ENCODE results near the gene DDIT3. TPM values are rescaled to one million over a fixed set of nuclear protein-coding genes. Genes with fewer than 3 reads are reported as not detected.

DDIT3 gene
- total RNA-seq, 2 experiments from 2014 or later: 15.3 to 15.9 TPM

- Mint-ChIP-seq H3K4me3 (no peak overlapping the region), H3K9me3 (ENCODE audit: low read depth) (no peaks in the 10 kb centered on the region), H3K27ac (no peak overlapping the region), H3K27me3 (no peaks in the 10 kb centered on the region), H3K4me1 (peaks cover 29% of the 10 kb centered on the region), H3K36me3 (peaks cover 35% of the 10 kb centered on the region)
- DNase-seq: no peak
- no peak for ATAC-seq
- CTCF ChIA-PET: interaction anchor here (0.9 to 1.2 kb wide), 3 partner anchors 11 to 14 kb away, joined by 3 read pairs; partner anchors contain the start of gene ARHGAP9
Measured at GRCh38 chr12:57469296-57470164, 50.8 kb downstream of the DDIT3 start.

GRCh38 chr12:57467915-57468314 lies 52.4 kb downstream of the DDIT3 start:
- Mint-ChIP-seq H3K4me3 (no peak overlapping the region), H3K4me1 (peaks cover 31% of the 10 kb centered on the region), H3K27ac (no peak overlapping the region), H3K9me3 (ENCODE audit: low read depth) (no peaks in the 10 kb centered on the region), H3K27me3 (no peaks in the 10 kb centered on the region), H3K36me3 (peaks cover 24% of the 10 kb centered on the region)
- CTCF ChIA-PET: interaction anchor here (0.6 to 1.1 kb wide), 2 partner anchors 9 to 441 kb away, joined by 3 read pairs; no protein-coding TSS in a partner anchor
- no peak for ATAC-seq
- DNase-seq: no peak

GRCh38 chr12:57467212-57467874 lies 53.0 kb downstream of the DDIT3 start:
- no peak for ATAC-seq
- H3K4me3 Mint-ChIP-seq: no peak overlapping the region
- DNase-seq: no peak
- H3K36me3 Mint-ChIP-seq: peaks cover 19% of the 10 kb centered on the region
- CTCF ChIA-PET: interaction anchor here (9.9 kb wide), 1 partner anchor 10 kb away, joined by 193 read pairs; the partner anchor contains the start of gene ARHGAP9
- H3K9me3 Mint-ChIP-seq (ENCODE audit: low read depth): no peaks in the 10 kb centered on the region
- H3K27me3 Mint-ChIP-seq: peaks cover 2% of the 10 kb centered on the region
- H3K27ac Mint-ChIP-seq: no peak overlapping the region
- H3K4me1 Mint-ChIP-seq: peaks cover 31% of the 10 kb centered on the region

Small RNAs within 50 kb of the gene (microRNA-seq; reads per million reads assigned to microRNA genes)
- not detected for gene MIR616
- gene MIR6758: not detected

Other genes with a start within 250 kb of the DDIT3 start
- 10 to 100 TPM; 53.8 to 82.4 TPM for gene R3HDM2, start 89.5 kb downstream of the DDIT3 start, total RNA-seq
- not detected for gene INHBC, start 85.7 kb downstream of the DDIT3 start, total RNA-seq
- under 1 TPM in 1 of 2 experiments, not detected in 1; 0.35 TPM for gene INHBE, start 65.2 kb downstream of the DDIT3 start, total RNA-seq
- gene GLI1, start 60.7 kb downstream of the DDIT3 start, total RNA-seq: under 1 TPM; 0.52 to 0.53 TPM
- gene ARHGAP9, start 40.6 kb downstream of the DDIT3 start, total RNA-seq: 100 to 1,000 TPM; 234 to 363 TPM
- gene MARS1, start 32.4 kb downstream of the DDIT3 start, total RNA-seq: 100 to 1,000 TPM; 283 to 384 TPM
- gene MBD6, start 2.3 kb upstream of the DDIT3 start, total RNA-seq: 10 to 100 TPM; 80.9 to 85.4 TPM
- gene DCTN2, start 26.7 kb upstream of the DDIT3 start, total RNA-seq: 10 to 100 TPM; 90.8 to 99.0 TPM
- gene KIF5A, start 29.5 kb upstream of the DDIT3 start, total RNA-seq: 1 to 10 TPM; 1.9 to 2.1 TPM
- gene PIP4K2C, start 70.7 kb upstream of the DDIT3 start, total RNA-seq: 10 to 100 TPM; 21.4 to 22.2 TPM
- 10 to 100 TPM; 20.8 to 21.2 TPM for gene DTX3, start 84.3 kb upstream of the DDIT3 start, total RNA-seq
- gene ARHGEF25, start 90.9 kb upstream of the DDIT3 start, total RNA-seq: under 1 TPM; 0.70 to 0.84 TPM
- 1 to 10 TPM; 2.4 to 8.2 TPM for gene B4GALNT1, start 112.7 kb upstream of the DDIT3 start, total RNA-seq
- gene OS9, start 173.6 kb upstream of the DDIT3 start, total RNA-seq: 100 to 1,000 TPM; 117 to 123 TPM
- 10 to 100 TPM; 70.7 to 72.7 TPM for gene AGAP2, start 218.2 kb upstream of the DDIT3 start, total RNA-seq
- 10 to 100 TPM in 1 of 2 experiments, 1 to 10 TPM in 1; 10.0 to 19.4 TPM for gene TSPAN31, start 224.5 kb upstream of the DDIT3 start, total RNA-seq
- gene CDK4, start 231.8 kb upstream of the DDIT3 start, total RNA-seq: 100 to 1,000 TPM; 127 to 167 TPM
- gene MARCHF9, start 234.6 kb upstream of the DDIT3 start, total RNA-seq: 10 to 100 TPM; 21.0 to 24.9 TPM
- 1 to 10 TPM; 4.5 to 5.4 TPM for gene CYP27B1, start 246.6 kb upstream of the DDIT3 start, total RNA-seq